HL-60 (cell line): ENCODE data around the gene TBCK.

Experiments used
- DNase-seq, 2 experiments: peaks; one replicate each; pipeline ENCODE4 v3.0.0-alpha.2; 2010 to 2020; ENCODE audit warnings: low read depth in 1 of 2, low spot score in 1 of 2
- H3K27ac ChIP-seq: fragments of 250-450 bp; sonication (Bioruptor Pico); replicated peaks from 2 replicates; pipeline ENCODE4 v1.5.1; 2020; ENCODE audit warnings: mild to moderate bottlenecking, moderate library complexity
- H3K27me3 ChIP-seq: fragments of 250-450 bp; sonication (Bioruptor Pico); 2 replicates; pipeline ENCODE4 v1.5.1; 2021; ENCODE audit warnings: mild to moderate bottlenecking, moderate library complexity; ENCODE audit not compliant: insufficient read depth, poor library complexity, severe bottlenecking
- H3K4me3 ChIP-seq: replicated peaks from 2 replicates; pipeline ENCODE4 v1.5.1; 2011; ENCODE audit warnings: mild to moderate bottlenecking, control low read depth, low read length; ENCODE audit not compliant: insufficient read depth
- GABPA ChIP-seq: IDR thresholded peaks from 2 replicates; pipeline ENCODE4 v1.6.1; 2012; ENCODE audit warnings: low read depth
- POLR2AphosphoS5 ChIP-seq: IDR thresholded peaks from 2 replicates; pipeline ENCODE4 v1.6.1; 2012; ENCODE audit warnings: low read depth
- REST ChIP-seq: IDR thresholded peaks from 2 replicates; pipeline ENCODE4 v1.6.1; 2012; ENCODE audit warnings: low read depth; ENCODE audit not compliant: insufficient replicate concordance
- SPI1 ChIP-seq: IDR thresholded peaks from 2 replicates; pipeline ENCODE4 v1.6.1; 2012; ENCODE audit warnings: low read depth, mild to moderate bottlenecking, borderline replicate concordance
- TF ChIP-seq, protein P1 (sequence below): IDR thresholded peaks from one replicate; pipeline ENCODE4 v1.5.1; 2011; ENCODE audit warnings: low read length, control low read depth, inconsistent platforms; ENCODE audit not compliant: insufficient read depth

The TBCK gene

DNA sequence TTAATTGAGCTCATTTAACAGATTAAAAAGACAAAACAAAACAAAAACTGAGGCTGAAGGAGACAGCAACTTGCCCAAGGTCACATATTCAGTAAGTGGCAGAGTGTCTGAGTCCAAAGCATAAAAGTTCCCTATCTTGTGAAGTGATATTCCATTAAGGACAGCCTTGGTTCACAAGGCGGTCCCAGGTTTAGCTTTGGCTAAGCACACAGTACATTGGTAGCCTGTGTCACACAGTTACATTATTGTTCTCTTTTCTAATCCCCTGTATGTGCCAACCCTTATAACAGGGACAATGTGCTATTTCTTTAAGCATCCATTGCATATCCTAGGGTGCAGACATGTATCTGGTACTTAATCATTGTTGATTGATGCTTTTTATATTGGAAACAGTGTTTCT lies 280.8 kb downstream of the TBCK start:
- Histone ChIP-seq H3K27me3 (no peaks in the 10 kb centered on the region), H3K27ac (no peak overlapping the region), H3K4me3 (no peak overlapping the region)
- no peak for TF ChIP-seq SPI1
- TF ChIP-seq GABPA = no peak
- no peak for TF ChIP-seq POLR2AphosphoS5
- no peak for TF ChIP-seq REST
- TF ChIP-seq, protein P1, sequence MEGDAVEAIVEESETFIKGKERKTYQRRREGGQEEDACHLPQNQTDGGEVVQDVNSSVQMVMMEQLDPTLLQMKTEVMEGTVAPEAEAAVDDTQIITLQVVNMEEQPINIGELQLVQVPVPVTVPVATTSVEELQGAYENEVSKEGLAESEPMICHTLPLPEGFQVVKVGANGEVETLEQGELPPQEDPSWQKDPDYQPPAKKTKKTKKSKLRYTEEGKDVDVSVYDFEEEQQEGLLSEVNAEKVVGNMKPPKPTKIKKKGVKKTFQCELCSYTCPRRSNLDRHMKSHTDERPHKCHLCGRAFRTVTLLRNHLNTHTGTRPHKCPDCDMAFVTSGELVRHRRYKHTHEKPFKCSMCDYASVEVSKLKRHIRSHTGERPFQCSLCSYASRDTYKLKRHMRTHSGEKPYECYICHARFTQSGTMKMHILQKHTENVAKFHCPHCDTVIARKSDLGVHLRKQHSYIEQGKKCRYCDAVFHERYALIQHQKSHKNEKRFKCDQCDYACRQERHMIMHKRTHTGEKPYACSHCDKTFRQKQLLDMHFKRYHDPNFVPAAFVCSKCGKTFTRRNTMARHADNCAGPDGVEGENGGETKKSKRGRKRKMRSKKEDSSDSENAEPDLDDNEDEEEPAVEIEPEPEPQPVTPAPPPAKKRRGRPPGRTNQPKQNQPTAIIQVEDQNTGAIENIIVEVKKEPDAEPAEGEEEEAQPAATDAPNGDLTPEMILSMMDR = no peak
- no peak for DNase-seq

DNA sequence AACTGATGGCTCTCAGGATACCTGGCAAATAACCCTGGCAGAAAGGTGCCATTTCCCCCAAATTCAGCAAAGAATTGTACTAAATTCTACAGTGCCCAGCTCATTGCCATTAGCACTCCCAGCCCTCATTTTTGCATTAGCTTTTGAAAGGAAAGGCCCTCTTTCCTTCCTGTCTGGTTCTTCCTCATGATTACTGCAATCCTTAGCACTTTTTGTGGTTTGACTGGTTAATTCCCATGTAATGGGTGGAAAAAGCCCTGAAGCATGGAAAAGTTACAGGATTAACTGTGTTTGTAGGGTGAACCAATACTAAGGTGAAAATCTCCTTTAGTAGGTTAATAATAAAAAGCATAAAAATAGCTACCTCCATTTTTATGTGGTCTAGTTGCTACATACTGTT lies 281.3 kb downstream of the TBCK start:
- TF ChIP-seq POLR2AphosphoS5 = no peak
- TF ChIP-seq REST = no peak
- no peak for TF ChIP-seq SPI1
- no peak for TF ChIP-seq GABPA
- TF ChIP-seq, protein P1 = no peak
- no peak for DNase-seq
- H3K4me3 ChIP-seq = no peak overlapping the region
- H3K27me3 ChIP-seq = no peaks in the 10 kb centered on the region
- no peak overlapping the region for H3K27ac ChIP-seq

DNA sequence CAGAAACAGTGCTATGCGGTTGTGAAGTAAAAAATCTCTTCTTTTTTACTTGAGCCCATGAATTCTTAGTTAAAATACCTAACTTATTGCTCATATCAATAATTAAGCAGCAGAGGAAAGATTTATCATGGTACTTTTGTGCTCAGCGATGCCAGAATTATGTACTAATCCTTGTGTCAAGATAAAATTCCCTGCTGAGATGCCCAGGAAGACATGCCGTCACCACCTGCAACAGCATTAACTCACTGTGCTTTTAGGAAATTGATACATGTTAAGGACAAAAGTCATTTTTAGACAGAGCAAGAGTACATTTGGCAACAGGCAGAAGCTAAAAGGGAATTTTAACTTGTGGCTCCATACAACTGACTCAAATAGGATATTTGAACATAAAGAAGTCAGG lies 281.8 kb downstream of the TBCK start:
- DNase-seq = no peak
- Histone ChIP-seq H3K27me3 (no peaks in the 10 kb centered on the region), H3K4me3 (no peak overlapping the region), H3K27ac (no peak overlapping the region)
- TF ChIP-seq, protein P1 = no peak
- no peak for TF ChIP-seq REST
- no peak for TF ChIP-seq POLR2AphosphoS5
